ENCODE data around the gene ATP6V0A1. TPM values are rescaled to one million over a fixed set of nuclear protein-coding genes. Genes with fewer than 3 reads are reported as not detected.

The ATP6V0A1 gene
- total and polyA plus RNA-seq, 2 of the 4 experiments (the other 2 are of a cell fraction) = 18.8 to 34.0 TPM

DNA sequence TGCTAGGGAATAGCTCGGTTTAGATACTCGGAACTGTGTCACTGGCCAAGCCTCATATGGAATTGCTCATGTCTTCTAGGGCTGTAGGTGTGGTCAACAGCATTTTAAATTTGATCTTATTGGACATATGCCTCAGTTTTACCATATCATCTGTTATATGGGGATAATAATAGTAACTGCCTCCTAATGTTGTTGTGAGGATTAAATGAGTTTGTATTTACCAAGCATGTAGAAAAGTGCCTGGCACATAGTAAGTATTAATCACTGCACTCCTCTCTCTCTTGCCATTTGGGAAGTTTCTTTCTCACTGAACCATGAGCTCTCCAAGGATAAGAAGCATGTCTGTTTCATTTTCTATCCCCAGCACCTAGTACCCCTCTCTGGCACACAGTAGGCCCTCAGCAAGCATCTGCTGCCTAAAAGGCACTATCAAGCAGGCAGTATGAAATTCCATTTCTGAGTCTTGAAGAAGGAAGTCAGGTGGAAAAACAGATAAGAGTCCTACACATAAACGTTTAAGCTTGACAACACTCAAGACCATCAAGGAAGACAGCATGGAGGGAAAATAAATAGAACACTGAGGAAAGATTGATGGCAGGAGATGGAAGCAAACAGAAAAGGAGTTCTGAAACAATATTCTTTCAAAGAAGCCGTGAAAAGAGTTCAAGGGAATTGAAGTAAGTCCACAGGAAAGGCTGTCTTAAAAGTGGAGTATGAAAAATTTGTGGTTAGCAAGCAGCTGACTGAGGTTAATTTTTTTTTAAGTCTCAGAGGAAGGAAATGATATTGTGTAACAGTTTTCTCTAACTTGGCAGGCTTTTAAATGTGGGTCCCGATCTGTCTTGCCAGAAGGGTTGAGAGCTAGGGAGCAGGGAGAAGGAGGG lies 2.2 kb upstream of the ATP6V0A1 start:
- in situ Hi-C loops (cut with MboI; ENCODE audit: low sequenced_read_pairs) = no loop called here
- H3K27ac ChIP-seq (ENCODE audit: insufficient read depth, low read length) = peak overlapping the region; percentile 37; the same call in 1 of the 2 replicates
- peak overlapping the region; percentile 87 for H3K4me2 ChIP-seq (ENCODE audit: low read depth, low read length)
- peaks cover 7 to 30% of the 10 kb centered on the region in 2 experiments; a peak in 2 of 4 replicates for H3K79me1 ChIP-seq (ENCODE audit: low read depth in 1 of 2, low read length in 2 of 2)
- peak overlapping the region; percentile 13; the same call in 1 of the 2 replicates for H3K18ac ChIP-seq (ENCODE audit: low read depth, low read length)
- H2AFZ ChIP-seq (replicated peaks; ENCODE audit: low read length, poor library complexity) = no peak overlapping the region
- peak overlapping the region; percentile 56; the same call in 1 of the 2 replicates for H3K4ac ChIP-seq (ENCODE audit: low read depth, low read length)
- H4K5ac ChIP-seq (ENCODE audit: low read depth, low read length) = no peak overlapping the region
- BruUV-seq (replicated peaks) = no TSS peak
- ATAC-seq (ENCODE audit: low read depth) = no peak
- 0% methylated on average over 1 of the region's 5 CpGs; no CpG with 5 or more reads in 1 of the 2 experiments for WGBS, 2 experiments (ENCODE audit: extremely low coverage in 2 of 2, insufficient read length in 1 of 2)
- peak; percentile 83 for DNase-seq
- 0 out of 2 replicates have a peak overlapping the region, but pooled peaks have one; percentile 39 for H3K56ac ChIP-seq (ENCODE audit: extremely low read depth, insufficient read depth, low read length)
- peak overlapping the region; percentile 61; the same call in 1 of the 2 replicates for H2BK120ac ChIP-seq (ENCODE audit: low read depth, low read length)
- no peak overlapping the region for H4K91ac ChIP-seq (ENCODE audit: insufficient read depth, low read depth, low read length)
- TF ChIP-seq POLR2A (IDR thresholded peaks at IDR 0.05; ENCODE audit: low read depth, low read length) = no peak
- no peak for TF ChIP-seq MXI1 (IDR thresholded peaks at IDR 0.05; ENCODE audit: borderline replicate concordance, low read depth, low read length)
- TF ChIP-seq ELK1 (IDR thresholded peaks at IDR 0.05; ENCODE audit: borderline replicate concordance, low read depth, low read length) = no peak
- TF ChIP-seq CHD1 (IDR thresholded peaks at IDR 0.05; ENCODE audit: low read depth, low read length) = no peak
- TF ChIP-seq CEBPB (IDR thresholded peaks at IDR 0.05; ENCODE audit: low read depth, low read length) = peak; percentile 95
- peaks cover 17% of the 10 kb centered on the region for H4K20me1 ChIP-seq (ENCODE audit: insufficient read depth, low read length)
- intact Hi-C loops (cut with micrococcal nuclease) = no loop called here
- peak overlapping the region; percentile 25 for H2BK5ac ChIP-seq (ENCODE audit: low read depth, low read length, poor library complexity, severe bottlenecking)
- peaks cover 7% of the 10 kb centered on the region; the same call in 1 of the 2 replicates for H3K9me1 ChIP-seq (ENCODE audit: insufficient read depth, low read length)
- peak overlapping the region; percentile 66; the same call in 1 of the 2 replicates for H3K9ac ChIP-seq (ENCODE audit: low read depth, low read length)
- peak overlapping the region in 1 of 2 experiments; percentile 48; a peak in 1 of 4 replicates for H4K8ac ChIP-seq (ENCODE audit: low read depth in 2 of 2, low read length in 2 of 2)
- ChIA-PET CTCF (interaction anchor here (0.6 to 0.8 kb wide), 2 partner anchors 35 to 145 kb away, joined by 3 to 4 read pairs; no protein-coding TSS in a partner anchor), POLR2A (ENCODE audit: unreplicated experiment) (interaction anchor here (0.7 kb wide), 1 partner anchor 9 kb away, joined by 6 read pairs; no protein-coding TSS in a partner anchor)
- H3K36me3 ChIP-seq (ENCODE audit: control insufficient read depth, insufficient read depth, low read length) = peaks cover under 1% of the 10 kb centered on the region; the same call in 1 of the 2 replicates
- peak overlapping the region; percentile 69 for H3K14ac ChIP-seq (replicated peaks; ENCODE audit: low read depth, low read length)
- H2BK15ac ChIP-seq (ENCODE audit: low read depth, low read length) = peak overlapping the region; percentile 49; the same call in 2 of the 3 replicates
- H2AK5ac ChIP-seq (ENCODE audit: low read depth, low read length) = peak overlapping the region; percentile 92
- H3K9me3 ChIP-seq (ENCODE audit: control insufficient read depth, insufficient read depth, low read length) = no peaks in the 10 kb centered on the region
- H3K4me1 ChIP-seq (ENCODE audit: control insufficient read depth, insufficient read depth, low read length) = peaks cover 10% of the 10 kb centered on the region
- no peak overlapping the region; the same call in 1 of the 2 replicates for H3K4me3 ChIP-seq (ENCODE audit: insufficient read depth, low read depth, low read length)
- H3K27me3 ChIP-seq (ENCODE audit: control insufficient read depth, insufficient read depth, low read length) = no peaks in the 10 kb centered on the region
- peak overlapping the region; percentile 57 for H2AK9ac ChIP-seq (replicated peaks; ENCODE audit: low read depth, low read length, poor library complexity)
- H3K23ac ChIP-seq (ENCODE audit: low read depth, low read length) = peak overlapping the region; percentile 67; the same call in 1 of the 2 replicates
- dilution Hi-C loops (cut with HindIII; ENCODE audit: low sequenced_read_pairs, unreplicated experiment) = no loop called here
- H2BK20ac ChIP-seq (ENCODE audit: low read depth, low read length) = peak overlapping the region; percentile 47; the same call in 1 of the 2 replicates

All from IMR-90 (cell line).